ENCODE measurements around the gene RBMS3. TPM values are rescaled to one million over a fixed set of nuclear protein-coding genes. Genes with fewer than 3 reads are reported as not detected.
A peak's percentile ranks its signal among the peaks of the same experiment; 100 is the strongest.
"Not testable (repeated sequence)": the region's sequence is repeated elsewhere in the genome, so short reads cannot be mapped to it uniquely, and the experiment has no call there.

The RBMS3 gene
- polyA plus RNA-seq, 3 donors from 2014 or later, result not detected

- Mint-ChIP-seq H3K27ac (no peak overlapping the region), H3K4me3 (no peak overlapping the region), H3K4me1 (no peaks in the 10 kb centered on the region)
Observed at GRCh38 chr3:30035935-30036567, 755.2 kb downstream of the RBMS3 start.

GRCh38 chr3:30040126-30040525 is 759.3 kb downstream of the RBMS3 start:
- no peaks in the 10 kb centered on the region for H3K36me3 Mint-ChIP-seq
- no peaks in the 10 kb centered on the region for H3K9me3 Mint-ChIP-seq
- H3K27ac Mint-ChIP-seq, result no peak overlapping the region
- no peak overlapping the region for H3K4me3 Mint-ChIP-seq
- no peak for DNase-seq
- peaks cover 4 to 8% (median 6%) of the 10 kb centered on the region in 3 donors for H3K27me3 Mint-ChIP-seq (ENCODE audit: low read depth in 3 of 3)
- H3K4me1 Mint-ChIP-seq, result no peaks in the 10 kb centered on the region

More at GRCh38 chr3:30035935-30036567, 755.2 kb downstream of the RBMS3 start:
- DNase-seq, result no peak
- Mint-ChIP-seq H3K27me3 (ENCODE audit: low read depth in 3 of 3) (peaks cover 3 to 10% (median 4%) of the 10 kb centered on the region in 3 donors), H3K9me3 (no peaks in the 10 kb centered on the region), H3K36me3 (no peaks in the 10 kb centered on the region)

GRCh38 chr3:30041481-30041880 is 760.6 kb downstream of the RBMS3 start:
- H3K36me3 Mint-ChIP-seq; H3K4me1 Mint-ChIP-seq; DNase-seq; H3K4me3 Mint-ChIP-seq; H3K27ac Mint-ChIP-seq; H3K27me3 Mint-ChIP-seq (ENCODE audit: low read depth in 3 of 3); H3K9me3 Mint-ChIP-seq: not testable (repeated sequence)

GRCh38 chr3:30042274-30042859 is 761.5 kb downstream of the RBMS3 start:
- Mint-ChIP-seq H3K27ac (no peak overlapping the region), H3K36me3 (no peaks in the 10 kb centered on the region), H3K4me1 (no peaks in the 10 kb centered on the region), H3K9me3 (no peaks in the 10 kb centered on the region), H3K4me3 (no peak overlapping the region), H3K27me3 (ENCODE audit: low read depth in 3 of 3) (peaks cover 4 to 8% (median 6%) of the 10 kb centered on the region in 3 donors)
- DNase-seq, result peak; percentile 6 to 22 (median 16)

GRCh38 chr3:30042916-30043555 is 762.2 kb downstream of the RBMS3 start:
- no peaks in the 10 kb centered on the region for H3K36me3 Mint-ChIP-seq
- no peak overlapping the region for H3K4me3 Mint-ChIP-seq
- no peak for DNase-seq
- H3K27me3 Mint-ChIP-seq (ENCODE audit: low read depth in 3 of 3), result peaks cover 4 to 8% (median 6%) of the 10 kb centered on the region in 3 donors
- H3K9me3 Mint-ChIP-seq, result no peaks in the 10 kb centered on the region
- H3K4me1 Mint-ChIP-seq, result no peaks in the 10 kb centered on the region
- H3K27ac Mint-ChIP-seq, result no peak overlapping the region

- DNase-seq, result no peak
- no peaks in the 10 kb centered on the region for H3K36me3 Mint-ChIP-seq
- H3K9me3 Mint-ChIP-seq, result no peaks in the 10 kb centered on the region
- H3K27me3 Mint-ChIP-seq (ENCODE audit: low read depth in 3 of 3), result peaks cover 4 to 6% (median 4%) of the 10 kb centered on the region in 3 donors
- no peak overlapping the region for H3K27ac Mint-ChIP-seq
- H3K4me3 Mint-ChIP-seq, result no peak overlapping the region
- no peaks in the 10 kb centered on the region for H3K4me1 Mint-ChIP-seq
Observed at GRCh38 chr3:30044515-30044914, 763.6 kb downstream of the RBMS3 start.

- DNase-seq, result no peak
- Mint-ChIP-seq H3K4me3 (no peak overlapping the region), H3K27me3 (ENCODE audit: low read depth in 3 of 3) (peaks cover 0 to 5% (median 0%) of the 10 kb centered on the region in 3 donors), H3K9me3 (no peaks in the 10 kb centered on the region), H3K4me1 (no peaks in the 10 kb centered on the region), H3K27ac (no peak overlapping the region), H3K36me3 (no peaks in the 10 kb centered on the region)
Observed at GRCh38 chr3:30048431-30048830, 767.6 kb downstream of the RBMS3 start.

GRCh38 chr3:30050116-30050515 is 769.2 kb downstream of the RBMS3 start:
- not testable (repeated sequence) for DNase-seq; H3K36me3 Mint-ChIP-seq; H3K27ac Mint-ChIP-seq; H3K4me1 Mint-ChIP-seq; H3K9me3 Mint-ChIP-seq; H3K4me3 Mint-ChIP-seq; H3K27me3 Mint-ChIP-seq (ENCODE audit: low read depth in 3 of 3)

- no peaks in the 10 kb centered on the region for H3K4me1 Mint-ChIP-seq
- H3K4me3 Mint-ChIP-seq, result no peak overlapping the region
- no peaks in the 10 kb centered on the region for H3K36me3 Mint-ChIP-seq
- H3K27ac Mint-ChIP-seq, result no peak overlapping the region
- peaks cover 0 to 2% (median 0%) of the 10 kb centered on the region in 6 donors for H3K9me3 Mint-ChIP-seq
- no peak for DNase-seq
- peaks cover 0 to 4% (median 1%) of the 10 kb centered on the region in 3 donors for H3K27me3 Mint-ChIP-seq (ENCODE audit: low read depth in 3 of 3)
Observed at GRCh38 chr3:30059240-30059639, 778.4 kb downstream of the RBMS3 start.
